ENCODE measurements around the gene SIVA1.

GRCh38 chr14:104708606-104709268, 44.2 kb upstream of the SIVA1 start:
- TF ChIP-seq EP300 (IDR thresholded peaks at IDR 0.05; ENCODE audit: low read depth) (no peak), POLR2A (IDR thresholded peaks at IDR 0.05) (no peak), CTCF (IDR thresholded peaks at IDR 0.05) (peak; percentile 97 to 98 (median 98))

Measured in transverse colon (tissue), 3 donors.